GM12891 (cell line): Measurements from ENCODE around the gene STX1B.
A peak's percentile ranks its signal among the peaks of the same experiment; 100 is the strongest.

ENCODE experiments used
- DNase-seq: peaks from one replicate; pipeline ENCODE4 v3.0.0; 2011; ENCODE audit warnings: low spot score; ENCODE audit not compliant: insufficient read length
- FAIRE-seq: peaks from 2 replicates; lab custom pipeline; 2011; peaks lifted over from hg19 to GRCh38; lab: Jason Lieb, UNC
- PAX5 ChIP-seq: IDR thresholded peaks from 2 replicates; pipeline ENCODE4 v1.6.1; 2011; ENCODE audit warnings: low read length, moderate library complexity, mild to moderate bottlenecking; ENCODE audit not compliant: insufficient read depth, severe bottlenecking
- POLR2A ChIP-seq: IDR thresholded peaks from 2 replicates; pipeline ENCODE4 v1.6.1; 2011; ENCODE audit warnings: low read depth, low read length, control low read depth
- POLR2AphosphoS5 ChIP-seq: IDR thresholded peaks from 2 replicates; pipeline ENCODE4 v1.6.1; 2011; ENCODE audit warnings: low read depth, low read length, control low read depth
- POU2F2 ChIP-seq: IDR thresholded peaks from 2 replicates; pipeline ENCODE4 v1.6.1; 2011; ENCODE audit warnings: low read depth, mild to moderate bottlenecking, control low read depth, low read length, moderate library complexity
- SPI1 ChIP-seq: IDR thresholded peaks from 2 replicates; pipeline ENCODE4 v1.6.1; 2011; ENCODE audit warnings: low read depth, low read length, control low read depth
- TAF1 ChIP-seq: IDR thresholded peaks from 2 replicates; pipeline ENCODE4 v1.6.1; 2011; ENCODE audit warnings: low read depth, low read length, control low read depth

Gene STX1B

DNA sequence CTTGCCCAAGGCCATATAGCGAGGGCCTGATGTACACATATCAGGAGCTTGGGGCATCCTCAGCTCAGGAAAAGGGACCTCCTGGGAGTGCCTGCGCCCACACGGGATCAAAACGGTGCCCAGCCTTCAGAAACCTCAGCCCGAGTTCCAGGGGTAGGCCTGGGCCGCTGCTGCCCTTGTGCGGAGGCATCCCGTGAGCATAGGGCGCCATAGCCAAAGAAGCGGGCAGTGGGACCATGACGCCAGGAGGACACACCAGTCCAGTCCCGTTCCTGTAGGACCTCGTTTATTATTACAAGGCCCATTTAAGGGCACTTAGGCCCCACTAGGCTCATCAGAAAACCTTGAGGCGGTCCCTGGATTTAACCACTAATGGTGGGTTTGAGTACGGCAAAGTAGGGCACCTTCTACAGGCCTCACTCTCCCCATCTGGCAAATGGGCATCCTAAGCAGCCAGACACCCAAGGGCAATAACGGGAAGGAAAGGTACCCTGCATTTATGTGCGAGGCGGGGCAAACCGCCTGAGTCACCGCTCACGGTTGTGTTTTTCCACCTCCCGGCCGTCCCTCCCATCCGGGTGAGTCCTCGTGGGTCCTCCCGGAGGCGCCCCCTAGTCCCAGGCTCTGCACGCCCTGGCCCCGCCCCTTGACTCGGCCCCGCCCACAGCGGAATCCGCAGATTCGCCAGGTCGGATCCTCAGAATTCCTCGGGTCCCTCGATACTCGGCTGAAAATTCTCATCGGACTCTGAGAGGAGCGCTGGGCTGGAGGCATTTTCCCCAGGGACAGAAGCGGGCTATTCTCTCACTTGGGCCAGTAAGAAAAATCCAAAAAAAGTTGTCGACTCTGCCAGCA is 53.6 kb downstream of the STX1B start:
- FAIRE-seq (peak; percentile 76), DNase-seq (peak; percentile 72)

DNA sequence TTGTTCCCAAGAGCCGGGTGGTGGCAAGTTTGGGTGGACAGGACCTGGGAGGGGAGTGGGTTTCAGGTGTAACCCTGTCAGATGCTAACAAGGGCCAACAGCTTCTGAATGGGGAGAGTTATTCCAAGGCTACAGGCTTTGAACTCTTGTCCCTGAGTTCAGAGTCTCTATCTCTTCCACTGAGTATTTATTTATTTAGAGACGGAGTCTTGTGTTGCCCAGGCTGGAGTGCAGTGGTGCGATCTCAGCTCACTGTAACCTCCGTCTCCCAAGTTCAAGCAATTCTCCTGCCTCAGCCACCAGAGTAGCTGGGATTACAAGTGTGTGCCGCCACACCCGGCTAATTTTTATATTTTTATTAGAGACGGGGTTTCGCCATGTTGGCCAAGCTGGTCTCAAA is 55.4 kb downstream of the STX1B start:
- FAIRE-seq (no peak), DNase-seq (no peak)
- TF ChIP-seq POLR2AphosphoS5, result no peak
- TF ChIP-seq SPI1, result no peak
- no peak for TF ChIP-seq PAX5
- TF ChIP-seq TAF1, result no peak
- TF ChIP-seq POLR2A, result no peak
- TF ChIP-seq POU2F2, result no peak

More for the DNA sequence above, 53.6 kb downstream of the STX1B start:
- 0 out of 2 replicates have a peak, but pooled peaks have one; percentile 16 for TF ChIP-seq POLR2A
- no peak; the same call in 1 of the 2 replicates for TF ChIP-seq POLR2AphosphoS5

DNA sequence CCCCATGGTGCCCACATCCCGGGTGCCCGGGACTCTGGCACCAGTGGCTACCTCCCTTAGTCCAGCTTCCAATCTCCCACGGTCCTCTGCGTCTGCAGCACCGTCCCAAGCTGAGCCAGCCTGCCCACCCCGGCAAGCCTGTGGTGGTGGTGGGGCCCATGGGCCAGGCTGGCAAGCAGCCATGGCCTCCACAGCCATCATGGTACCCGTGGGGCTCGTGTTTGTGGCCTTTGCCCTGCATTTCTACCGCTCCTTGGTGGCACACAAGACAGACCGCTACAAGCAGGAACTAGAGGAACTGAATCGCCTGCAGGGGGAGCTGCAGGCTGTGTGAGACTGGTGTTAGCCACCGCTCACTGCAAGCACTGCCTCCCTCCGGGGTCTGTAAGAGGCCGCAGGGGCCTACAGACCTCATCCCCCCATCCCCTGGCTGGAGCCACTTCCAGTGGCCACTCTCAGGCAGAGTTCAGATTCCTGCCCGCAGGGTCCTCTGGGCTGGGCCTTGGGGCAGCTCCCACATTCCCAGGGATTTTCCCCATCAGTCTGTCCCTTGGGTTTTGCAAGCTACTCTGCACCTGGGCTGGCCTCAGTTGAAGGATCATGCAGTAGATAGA is 56.8 kb downstream of the STX1B start:
- FAIRE-seq (peak; percentile 80), DNase-seq (no peak)
- no peak for TF ChIP-seq POLR2AphosphoS5
- TF ChIP-seq POU2F2, result no peak
- TF ChIP-seq SPI1, result no peak

DNA sequence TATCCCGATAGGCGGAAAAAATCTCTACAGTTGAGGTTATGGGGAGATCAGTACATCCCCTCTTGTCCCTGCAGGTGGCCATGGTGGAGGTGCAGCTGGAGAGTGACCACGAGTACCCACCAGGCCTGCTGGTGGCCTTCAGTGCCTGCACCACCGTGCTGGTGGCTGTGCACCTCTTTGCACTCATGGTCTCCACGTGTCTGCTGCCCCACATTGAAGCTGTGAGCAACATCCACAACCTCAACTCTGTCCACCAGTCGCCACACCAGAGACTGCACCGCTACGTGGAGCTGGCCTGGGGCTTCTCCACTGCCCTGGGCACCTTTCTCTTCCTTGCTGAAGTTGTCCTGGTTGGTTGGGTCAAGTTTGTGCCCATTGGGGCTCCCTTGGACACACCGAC is 57.3 kb downstream of the STX1B start:
- DNase-seq, result no peak
- FAIRE-seq, result no peak
- TF ChIP-seq SPI1, result no peak
- TF ChIP-seq PAX5, result no peak
- no peak for TF ChIP-seq TAF1
- no peak for TF ChIP-seq POLR2A
- TF ChIP-seq POLR2AphosphoS5, result no peak
- TF ChIP-seq POU2F2, result no peak

DNA sequence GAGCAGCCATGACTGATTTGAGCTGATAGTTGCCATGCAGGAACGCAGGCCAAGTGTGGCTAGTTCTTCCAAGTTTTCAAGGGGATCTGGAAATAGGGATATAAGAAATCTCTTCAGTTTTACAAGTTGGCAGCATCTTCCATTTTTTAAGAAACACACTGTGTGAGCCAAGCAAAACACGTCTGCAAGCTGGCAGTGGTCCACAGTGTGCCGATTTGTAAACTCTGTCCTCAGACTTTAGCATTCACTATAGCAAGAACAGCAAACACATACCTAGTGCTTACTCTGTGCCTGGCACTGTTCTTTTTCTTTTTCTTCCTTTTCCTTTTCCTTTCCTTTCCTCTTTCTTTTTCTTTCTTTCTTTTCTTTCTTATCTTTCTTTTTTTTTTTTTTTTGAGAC is 58.7 kb downstream of the STX1B start:
- TF ChIP-seq POLR2A (no peak), POLR2AphosphoS5 (no peak), POU2F2 (no peak), PAX5 (no peak), SPI1 (no peak), TAF1 (no peak)
- no peak for DNase-seq
- FAIRE-seq, result no peak

DNA sequence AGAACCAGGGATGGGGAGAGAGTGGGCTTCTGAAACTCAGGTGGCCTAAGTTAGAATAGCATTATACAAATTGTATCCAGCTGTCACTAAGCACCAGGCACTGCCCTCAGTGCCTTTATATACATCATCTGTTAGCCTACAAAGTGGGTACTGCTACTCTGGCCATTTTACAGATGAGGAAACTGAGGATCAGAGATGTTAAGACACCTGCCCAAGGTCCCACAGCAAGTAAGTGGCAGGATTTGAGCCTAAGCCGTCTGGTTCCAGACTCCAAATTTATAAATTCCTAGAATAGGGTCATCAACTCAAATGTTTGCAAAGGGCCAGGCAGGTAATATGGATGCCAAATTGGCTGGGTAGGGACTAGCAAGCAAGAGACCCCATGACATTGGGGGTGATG is 59.2 kb downstream of the STX1B start:
- TF ChIP-seq POLR2A (no peak), PAX5 (no peak)
- FAIRE-seq (no peak), DNase-seq (no peak)

DNA sequence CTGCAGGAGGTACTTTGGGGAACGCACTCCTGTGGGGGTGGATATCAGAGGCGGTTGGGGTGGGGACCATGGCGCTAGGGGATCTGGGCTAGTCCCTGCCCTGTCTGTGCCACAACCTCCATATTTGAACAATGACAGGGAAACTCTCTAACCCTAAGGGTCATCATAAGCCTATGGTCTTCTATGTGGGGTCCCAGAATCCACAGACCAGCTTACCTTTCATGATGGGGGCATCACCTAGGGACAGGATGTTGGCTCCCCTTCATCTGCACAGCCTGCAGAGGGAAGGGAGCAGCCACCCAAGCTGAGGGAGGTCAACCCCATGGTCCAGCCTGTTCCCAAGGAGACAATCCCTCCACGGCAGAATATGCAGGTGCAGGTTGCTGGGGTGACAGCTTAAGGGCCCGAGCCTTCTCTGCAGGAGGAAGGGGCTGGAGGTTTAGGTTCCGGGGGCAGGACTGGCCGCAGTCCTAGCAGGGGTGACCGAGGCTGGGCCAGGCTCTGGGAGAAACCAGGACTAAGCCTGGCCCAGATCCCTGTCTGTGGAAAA is 59.8 kb downstream of the STX1B start:
- FAIRE-seq (no peak), DNase-seq (no peak)
- TF ChIP-seq POLR2AphosphoS5 (no peak), SPI1 (no peak), PAX5 (no peak), TAF1 (no peak), POU2F2 (no peak), POLR2A (no peak)

DNA sequence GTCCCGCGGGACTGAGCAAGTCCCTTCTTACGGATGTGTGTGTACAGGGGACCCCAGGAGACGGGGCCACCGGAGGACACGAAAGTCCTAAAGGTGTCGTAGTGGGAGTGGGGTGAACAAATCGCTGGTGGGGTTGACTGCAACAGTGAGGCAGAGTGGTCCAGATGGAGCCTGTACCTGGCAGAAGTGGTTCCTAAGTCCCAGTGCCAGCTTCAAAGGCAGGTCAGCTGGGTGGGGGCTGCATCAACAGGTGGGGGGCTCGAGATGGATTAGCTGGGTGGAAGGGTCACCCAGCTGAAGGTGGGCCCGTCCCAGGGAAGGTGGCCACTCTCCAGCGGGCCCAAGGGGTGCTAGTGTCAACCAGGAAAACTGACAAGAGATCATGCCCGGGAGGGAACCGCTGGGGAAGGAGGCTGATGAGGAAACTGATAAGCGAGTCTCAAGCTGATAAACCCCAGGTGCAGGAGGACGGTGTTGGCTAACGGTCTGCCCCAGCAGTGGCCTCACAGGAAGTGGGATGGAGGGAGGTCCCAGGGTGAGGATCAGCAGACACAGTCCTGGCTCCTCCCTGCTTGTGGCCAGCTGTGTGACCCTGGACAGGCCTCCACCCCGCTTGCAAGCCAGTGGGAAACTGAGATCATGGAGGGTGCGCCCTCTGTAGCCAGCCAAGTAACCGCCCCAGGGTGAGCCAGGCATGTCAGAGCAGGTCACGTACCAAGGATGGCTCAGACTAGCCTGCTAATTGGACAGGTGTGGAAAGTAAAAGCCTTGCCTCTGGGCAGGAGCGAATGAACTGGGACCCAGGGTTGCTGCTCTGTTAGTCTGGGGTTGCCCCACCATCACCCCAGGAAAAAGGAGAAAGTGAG is 60.6 kb downstream of the STX1B start:
- DNase-seq (no peak), FAIRE-seq (peak; percentile 94)
- TF ChIP-seq POLR2AphosphoS5 (peak; percentile 80; the same call in 1 of the 2 replicates), POU2F2 (no peak), TAF1 (peak; percentile 62; the same call in 1 of the 2 replicates), SPI1 (0 out of 2 replicates have a peak, but pooled peaks have one; percentile 28), POLR2A (peak; percentile 72)

DNA sequence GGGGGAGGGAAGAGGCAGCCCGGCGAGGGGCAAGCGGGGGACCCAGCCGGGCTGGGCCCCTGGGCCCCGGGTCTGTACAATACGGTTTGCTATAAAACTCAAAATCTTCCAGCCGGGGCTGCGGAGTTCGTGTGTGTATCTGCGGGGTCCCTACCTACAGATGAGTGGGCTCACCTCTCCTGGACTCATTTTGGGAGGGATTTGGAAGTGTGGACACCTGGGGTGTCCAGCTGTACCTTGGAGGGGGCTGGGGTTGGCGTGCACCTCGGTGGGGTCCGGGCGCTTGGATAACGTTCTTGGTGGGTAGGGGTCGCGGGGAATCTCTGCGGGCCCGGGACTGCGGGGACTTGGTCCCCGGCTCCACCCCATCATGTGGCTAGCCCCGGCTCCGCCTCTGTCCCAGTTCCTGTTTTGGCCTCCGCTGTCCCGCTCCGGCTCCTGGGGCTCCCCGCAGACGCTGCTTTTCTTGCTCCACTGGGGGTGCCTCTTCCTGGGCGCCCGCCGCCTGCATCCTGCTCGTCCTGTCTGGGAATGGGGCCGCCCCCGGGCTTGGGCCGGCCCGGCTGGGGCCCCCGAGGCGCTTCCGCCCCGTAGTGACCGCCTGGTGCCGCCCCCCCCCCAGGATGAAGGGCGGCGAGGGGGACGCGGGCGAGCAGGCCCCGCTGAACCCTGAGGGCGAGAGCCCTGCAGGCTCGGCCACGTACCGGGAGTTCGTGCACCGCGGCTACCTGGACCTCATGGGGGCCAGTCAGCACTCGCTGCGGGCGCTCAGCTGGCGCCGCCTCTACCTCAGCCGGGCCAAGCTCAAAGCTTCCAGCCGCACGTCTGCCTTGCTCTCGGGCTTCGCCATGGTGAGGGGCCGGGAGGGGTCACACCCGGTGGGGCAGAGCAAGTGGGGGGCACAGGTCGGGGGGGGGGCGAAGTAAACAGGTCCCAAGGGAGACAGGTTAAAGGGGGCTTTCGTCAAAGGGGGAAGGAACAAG is 61.5 kb downstream of the STX1B start, which contains the start of gene ORAI3:
Gene ORAI3 (plus strand): TSS at position 402 of the 983 bp plus-strand sequence. CDS start 222 bp downstream, at position 624.
- TF ChIP-seq PAX5, result no peak
- peak; percentile 70 for TF ChIP-seq POLR2AphosphoS5
- peak; percentile 98 for TF ChIP-seq SPI1
- TF ChIP-seq POLR2A, result peak; percentile 30; the same call in 1 of the 2 replicates
- peak; percentile 56; the same call in 1 of the 2 replicates for TF ChIP-seq TAF1
- TF ChIP-seq POU2F2, result peak; percentile 51; the same call in 1 of the 2 replicates
- DNase-seq, result peak; percentile 78
- FAIRE-seq, result peak; percentile 41
